Immature natural killer cell (primary cell): ENCODE results near the gene NECAB2. TPM values are rescaled to one million over a fixed set of nuclear protein-coding genes. Genes with fewer than 3 reads are reported as not detected.

Experiments used
- DNase-seq, 3 donors: peaks; one replicate each; pipeline ENCODE4 v3.0.0; 2022; ENCODE audit warnings: mixed read lengths in 1 of 3
- H3K27ac Mint-ChIP-seq, 6 donors: one replicate each; pipeline ENCODE4 v1.8.0; 2020; ENCODE audit warnings: mixed read lengths in 6 of 6, mild to moderate bottlenecking in 5 of 6, inconsistent platforms in 4 of 6, moderate library complexity in 3 of 6
- H3K27me3 Mint-ChIP-seq, 3 donors: one replicate each; pipeline ENCODE4 v1.8.0; 2020 to 2021; ENCODE audit warnings: low read depth in 3 of 3, mild to moderate bottlenecking in 3 of 3, mixed read lengths in 3 of 3, moderate library complexity in 3 of 3, inconsistent platforms in 1 of 3
- H3K36me3 Mint-ChIP-seq, 3 donors: one replicate each; pipeline ENCODE4 v1.8.0; 2020; ENCODE audit warnings: mixed read lengths in 3 of 3, inconsistent platforms in 2 of 3, mild to moderate bottlenecking in 2 of 3
- H3K4me1 Mint-ChIP-seq, 2 donors: one replicate each; pipeline ENCODE4 v1.8.0; 2020; ENCODE audit warnings: inconsistent platforms in 2 of 2, mild to moderate bottlenecking in 2 of 2, mixed read lengths in 2 of 2, moderate library complexity in 1 of 2
- H3K4me3 Mint-ChIP-seq, 5 donors: one replicate each; pipeline ENCODE4 v1.8.0; 2020; ENCODE audit warnings: mild to moderate bottlenecking in 5 of 5, mixed read lengths in 5 of 5, inconsistent platforms in 3 of 5, moderate library complexity in 3 of 5
- H3K9me3 Mint-ChIP-seq, 6 donors: one replicate each; pipeline ENCODE4 v1.8.0; 2020; ENCODE audit warnings: mild to moderate bottlenecking in 6 of 6, mixed read lengths in 6 of 6, inconsistent platforms in 4 of 6, moderate library complexity in 3 of 6
- polyA plus RNA-seq, 3 donors: library from polyadenylated mRNA; unstranded; fragments of 300-500 nt; fragmentation: Illumina TruSeq; gene quantifications; one replicate each; pipeline ENCODE4 v1.2.3, GENCODE V29; 2021

Gene NECAB2
- polyA plus RNA-seq, 3 donors from 2014 or later, result not detected

DNA sequence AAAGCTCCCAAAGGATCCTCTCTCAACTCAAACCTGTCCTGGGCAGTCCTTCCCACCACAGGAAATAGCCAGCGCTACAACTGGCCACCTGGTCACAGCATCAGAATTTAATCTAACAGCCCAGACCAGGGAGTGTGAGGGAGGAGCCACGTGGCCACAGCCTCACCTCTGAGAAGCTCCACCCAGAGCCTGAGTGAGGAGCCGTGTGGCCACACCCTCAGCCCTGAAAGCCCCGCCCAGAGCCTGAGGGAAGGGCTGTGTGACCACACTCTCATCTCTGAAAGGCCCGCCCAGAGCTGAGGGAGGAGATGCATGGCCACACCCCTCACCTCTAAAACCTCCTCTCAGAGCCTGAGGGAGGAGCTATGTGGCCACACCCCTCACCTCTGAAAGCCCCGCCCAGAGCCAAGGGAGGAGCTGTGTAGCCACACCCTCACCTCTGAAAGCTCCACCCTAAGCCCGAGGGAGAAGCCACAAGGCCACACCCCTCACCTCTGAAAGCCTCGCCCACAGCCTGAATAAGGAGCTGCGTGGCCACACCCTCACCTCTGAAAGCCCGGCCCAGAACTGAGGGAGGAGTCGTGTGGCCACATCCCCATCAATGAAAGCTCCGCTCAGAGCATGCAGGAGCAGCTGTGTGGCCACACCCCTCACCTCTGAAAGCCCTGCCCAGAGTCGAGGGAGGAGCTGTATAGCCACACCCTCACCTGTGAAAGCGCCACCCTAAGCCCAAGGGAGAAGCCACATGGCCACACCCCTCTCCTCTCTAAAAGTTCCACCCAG is 45.9 kb downstream of the NECAB2 start:
- Mint-ChIP-seq H3K27me3 (peaks cover 0 to 2% (median 0%) of the 10 kb centered on the region in 3 donors), H3K27ac (no peak overlapping the region), H3K9me3 (no peaks in the 10 kb centered on the region), H3K4me3 (no peak overlapping the region), H3K36me3 (no peaks in the 10 kb centered on the region), H3K4me1 (peaks cover 9 to 10% of the 10 kb centered on the region in 2 donors)
- DNase-seq, result peak; percentile 21 to 28 (median 25)

DNA sequence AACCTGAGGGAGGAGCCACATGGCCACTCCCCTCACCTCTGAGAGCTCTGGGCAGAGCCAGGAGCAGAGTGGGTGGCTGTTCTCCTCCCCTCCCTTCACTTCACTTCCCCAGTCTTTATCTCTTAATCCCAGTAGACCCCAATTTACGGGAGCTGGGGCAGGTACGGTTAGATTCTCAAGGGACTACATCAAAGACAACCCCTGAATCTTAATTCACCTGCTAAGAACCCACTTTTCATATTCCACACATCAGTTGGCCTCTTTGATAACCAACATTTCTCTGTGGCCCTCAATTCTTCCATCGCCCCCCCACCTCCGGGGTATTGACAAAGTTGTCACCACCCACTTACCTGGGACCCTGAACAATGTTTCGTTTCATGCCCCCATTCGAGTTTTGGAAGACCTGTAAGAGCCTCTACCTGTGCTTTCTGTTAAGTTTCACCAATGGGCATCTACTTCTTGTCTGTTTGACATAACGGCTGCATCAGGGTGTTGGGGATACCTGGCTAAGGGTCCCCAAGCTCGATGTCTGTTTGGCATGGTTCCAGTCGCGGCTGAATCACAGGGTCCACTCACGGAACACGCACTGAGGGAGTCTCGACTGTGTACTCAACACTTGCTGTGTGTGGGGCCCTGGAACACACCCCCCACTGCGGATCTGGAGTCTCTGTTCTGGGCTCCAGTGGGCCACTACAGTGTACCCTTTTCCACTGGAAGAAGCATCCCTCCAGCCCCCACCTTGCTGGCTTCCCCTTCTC is 46.7 kb downstream of the NECAB2 start:
- Mint-ChIP-seq H3K27me3 (peaks cover 0 to 2% (median 0%) of the 10 kb centered on the region in 3 donors), H3K36me3 (no peaks in the 10 kb centered on the region), H3K4me1 (peaks cover 9 to 10% of the 10 kb centered on the region in 2 donors), H3K27ac (no peak overlapping the region), H3K4me3 (no peak overlapping the region), H3K9me3 (peaks cover 0 to 2% (median 0%) of the 10 kb centered on the region in 6 donors)
- DNase-seq, result no peak

DNA sequence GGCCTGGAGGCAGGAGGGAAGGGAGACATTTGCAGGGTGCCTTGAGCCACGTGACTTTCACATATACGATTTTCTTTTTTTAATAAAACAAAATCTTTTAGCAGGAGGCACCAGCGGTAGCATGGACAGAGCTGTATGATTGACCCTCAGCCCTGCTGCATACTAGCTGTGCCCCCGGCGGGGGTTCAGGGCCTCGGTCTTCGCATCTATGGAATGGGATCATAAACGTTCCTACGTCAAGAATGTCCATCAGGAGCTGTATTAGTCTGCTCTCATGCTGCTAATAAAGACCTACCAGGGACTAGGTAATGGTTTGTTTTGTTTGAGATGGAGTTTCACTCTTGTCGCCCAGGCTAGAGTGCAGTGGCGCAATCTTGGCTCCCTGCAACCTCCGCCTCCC is 47.4 kb downstream of the NECAB2 start:
- Mint-ChIP-seq H3K36me3 (no peaks in the 10 kb centered on the region), H3K9me3 (peaks cover 0 to 2% (median 0%) of the 10 kb centered on the region in 6 donors), H3K27ac (no peak overlapping the region), H3K27me3 (peaks cover 0 to 2% (median 0%) of the 10 kb centered on the region in 3 donors), H3K4me3 (no peak overlapping the region), H3K4me1 (peaks cover 9 to 10% of the 10 kb centered on the region in 2 donors)
- DNase-seq, result no peak

- H3K4me3 Mint-ChIP-seq, result no peak overlapping the region
- DNase-seq, result no peak
Measured at GRCh38 chr16:84016477-84016876, 48.4 kb downstream of the NECAB2 start.

GRCh38 chr16:84018710-84019109 is 50.7 kb downstream of the NECAB2 start:
- peaks cover 0 to 2% (median 2%) of the 10 kb centered on the region in 3 donors for H3K27me3 Mint-ChIP-seq
- H3K4me1 Mint-ChIP-seq, result peaks cover 9 to 10% of the 10 kb centered on the region in 2 donors
- H3K4me3 Mint-ChIP-seq, result no peak overlapping the region
- H3K36me3 Mint-ChIP-seq, result no peaks in the 10 kb centered on the region
- no peak for DNase-seq
- H3K27ac Mint-ChIP-seq, result no peak overlapping the region
- peaks cover 0 to 7% (median 0%) of the 10 kb centered on the region in 6 donors for H3K9me3 Mint-ChIP-seq

More at GRCh38 chr16:84016477-84016876, 48.4 kb downstream of the NECAB2 start:
- H3K27me3 Mint-ChIP-seq, result peaks cover 0 to 2% (median 0%) of the 10 kb centered on the region in 3 donors
- peaks cover 0 to 4% (median 0%) of the 10 kb centered on the region in 6 donors for H3K9me3 Mint-ChIP-seq
- no peak overlapping the region for H3K27ac Mint-ChIP-seq
- H3K36me3 Mint-ChIP-seq, result no peaks in the 10 kb centered on the region
- H3K4me1 Mint-ChIP-seq, result peaks cover 9 to 10% of the 10 kb centered on the region in 2 donors

DNA sequence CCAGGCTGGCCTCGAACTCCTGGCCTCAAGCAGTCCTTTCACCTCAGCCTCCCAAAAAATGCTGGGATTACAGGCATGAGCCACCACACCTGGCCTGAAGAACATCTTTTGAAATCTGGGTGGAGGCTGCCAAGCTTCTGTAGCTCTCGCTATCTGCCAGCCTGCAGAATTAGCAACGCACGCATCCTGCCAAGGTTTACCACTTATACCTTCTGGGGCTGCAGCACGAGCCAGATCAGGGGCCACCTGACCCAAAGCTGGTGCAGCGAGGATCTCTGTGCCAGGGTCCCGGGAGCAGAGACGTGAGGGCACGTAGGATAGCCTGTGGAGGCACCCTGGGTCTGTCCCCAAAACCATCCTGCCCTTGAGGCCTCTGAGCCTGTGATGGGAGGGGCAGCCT is 52.3 kb downstream of the NECAB2 start:
- H3K27me3 Mint-ChIP-seq, result peaks cover 0 to 2% (median 2%) of the 10 kb centered on the region in 3 donors
- H3K9me3 Mint-ChIP-seq, result peaks cover 0 to 7% (median 0%) of the 10 kb centered on the region in 6 donors
- no peak overlapping the region for H3K27ac Mint-ChIP-seq
- no peak overlapping the region for H3K4me3 Mint-ChIP-seq
- no peak for DNase-seq
- H3K4me1 Mint-ChIP-seq, result no peaks in the 10 kb centered on the region
- no peaks in the 10 kb centered on the region for H3K36me3 Mint-ChIP-seq

DNA sequence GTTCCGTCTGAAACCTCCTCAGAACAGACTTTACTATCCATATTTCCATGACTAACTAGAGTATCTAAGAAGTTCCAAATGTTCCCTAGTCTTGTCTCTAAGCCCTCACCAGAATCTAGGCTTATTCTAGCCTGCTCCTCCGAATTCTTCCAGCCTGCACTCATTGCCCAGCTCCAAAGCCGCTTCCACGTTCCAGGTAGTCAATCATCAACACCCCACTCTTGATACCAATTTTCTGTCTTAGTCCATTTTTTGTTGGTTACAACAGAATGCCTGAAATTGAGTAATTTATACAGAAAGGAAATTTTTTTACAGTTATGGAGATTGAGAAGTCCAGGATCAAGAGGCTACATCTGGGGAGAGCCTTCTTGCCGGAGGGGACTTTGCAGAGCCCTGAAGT is 53.4 kb downstream of the NECAB2 start:
- no peak for DNase-seq
- Mint-ChIP-seq H3K36me3 (no peaks in the 10 kb centered on the region), H3K4me1 (no peaks in the 10 kb centered on the region), H3K27ac (no peak overlapping the region), H3K4me3 (no peak overlapping the region), H3K27me3 (peaks cover 2% of the 10 kb centered on the region in 3 donors), H3K9me3 (peaks cover 0 to 7% (median 0%) of the 10 kb centered on the region in 6 donors)

DNA sequence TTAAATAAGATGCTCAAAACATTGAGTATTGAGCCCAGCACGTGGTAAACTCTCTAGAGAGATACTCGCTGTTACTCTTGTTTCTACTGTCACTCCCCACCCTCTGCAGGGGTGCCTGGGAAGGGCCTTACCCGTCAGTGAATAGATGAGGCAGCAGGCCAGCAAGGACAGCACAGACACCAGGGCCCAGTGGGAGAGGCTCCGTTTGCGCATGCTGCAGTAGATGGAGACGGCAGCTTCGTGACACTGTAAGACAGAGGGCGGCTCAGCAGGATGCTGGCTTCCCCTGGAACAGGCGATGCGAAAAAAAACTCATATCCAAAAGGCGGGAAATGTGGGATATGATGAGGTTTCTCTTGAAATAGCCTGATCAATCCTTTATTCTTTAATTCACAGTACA is 54.6 kb downstream of the NECAB2 start:
- Mint-ChIP-seq H3K27ac (no peak overlapping the region), H3K27me3 (peaks cover 1 to 2% (median 2%) of the 10 kb centered on the region in 3 donors), H3K4me3 (no peak overlapping the region), H3K9me3 (peaks cover 0 to 7% (median 0%) of the 10 kb centered on the region in 6 donors), H3K36me3 (no peaks in the 10 kb centered on the region), H3K4me1 (no peaks in the 10 kb centered on the region)
- DNase-seq, result no peak

GRCh38 chr16:84024854-84025253 is 56.8 kb downstream of the NECAB2 start:
- no peak for DNase-seq
- Mint-ChIP-seq H3K36me3 (no peaks in the 10 kb centered on the region), H3K9me3 (peaks cover 0 to 7% (median 0%) of the 10 kb centered on the region in 6 donors), H3K27me3 (peaks cover 2 to 4% (median 2%) of the 10 kb centered on the region in 3 donors), H3K4me3 (no peak overlapping the region), H3K4me1 (peaks cover 3 to 8% of the 10 kb centered on the region in 2 donors), H3K27ac (no peak overlapping the region)

GRCh38 chr16:84026606-84027005 is 58.6 kb downstream of the NECAB2 start:
- Mint-ChIP-seq H3K27ac (no peak overlapping the region), H3K27me3 (peaks cover 2 to 7% (median 4%) of the 10 kb centered on the region in 3 donors), H3K4me1 (peaks cover 3 to 8% of the 10 kb centered on the region in 2 donors), H3K9me3 (peaks cover 0 to 2% (median 0%) of the 10 kb centered on the region in 6 donors), H3K36me3 (no peaks in the 10 kb centered on the region), H3K4me3 (no peak overlapping the region)
- no peak for DNase-seq

- Mint-ChIP-seq H3K27ac (no peak overlapping the region), H3K4me1 (peaks cover 3 to 8% of the 10 kb centered on the region in 2 donors), H3K27me3 (peaks cover 2 to 7% (median 4%) of the 10 kb centered on the region in 3 donors), H3K4me3 (no peak overlapping the region), H3K36me3 (no peaks in the 10 kb centered on the region), H3K9me3 (no peaks in the 10 kb centered on the region)
- no peak for DNase-seq
Measured at GRCh38 chr16:84027625-84028024, 59.6 kb downstream of the NECAB2 start.

GRCh38 chr16:84029297-84030047 is 61.4 kb downstream of the NECAB2 start:
- no peaks in the 10 kb centered on the region for H3K9me3 Mint-ChIP-seq
- H3K36me3 Mint-ChIP-seq, result no peaks in the 10 kb centered on the region
- peaks cover 3 to 8% of the 10 kb centered on the region in 2 donors for H3K4me1 Mint-ChIP-seq
- DNase-seq, result no peak
- H3K27ac Mint-ChIP-seq, result peak overlapping the region in 1 of 6 donors; percentile 51
- peaks cover 0 to 9% (median 4%) of the 10 kb centered on the region in 3 donors for H3K27me3 Mint-ChIP-seq
- no peak overlapping the region for H3K4me3 Mint-ChIP-seq

DNA sequence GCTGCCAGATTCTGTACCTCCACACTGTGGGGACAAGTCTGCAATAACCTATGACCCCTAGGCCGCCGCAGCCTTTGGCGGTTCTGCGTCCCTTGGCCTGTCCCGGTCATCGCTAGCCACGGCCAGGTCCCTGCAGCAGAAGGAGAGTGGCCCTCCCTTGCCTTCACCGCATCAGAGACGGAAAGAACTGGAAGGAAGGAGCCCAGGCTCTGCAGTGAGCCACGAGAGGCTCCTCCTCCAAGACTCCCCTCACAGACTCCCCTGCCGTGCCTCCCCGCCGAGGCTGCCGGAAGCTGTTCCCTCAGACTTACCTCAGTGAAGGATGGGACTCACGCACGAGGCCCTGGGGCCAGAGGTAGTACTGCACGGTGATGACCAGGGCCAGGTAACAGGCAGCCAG is 63.5 kb downstream of the NECAB2 start:
- no peaks in the 10 kb centered on the region for H3K36me3 Mint-ChIP-seq
- no peak overlapping the region for H3K4me3 Mint-ChIP-seq
- no peak for DNase-seq
- H3K27ac Mint-ChIP-seq, result no peak overlapping the region
- H3K4me1 Mint-ChIP-seq, result peaks cover 3 to 8% of the 10 kb centered on the region in 2 donors
- peaks cover 0 to 11% (median 2%) of the 10 kb centered on the region in 3 donors for H3K27me3 Mint-ChIP-seq
- H3K9me3 Mint-ChIP-seq, result no peaks in the 10 kb centered on the region
